AG09309 (cell line): Measurements from ENCODE around the gene TUBB4B.

Source experiments
- DNase-seq: peaks from one replicate; pipeline ENCODE4 v3.0.0-alpha.2; 2010; ENCODE audit warnings: low read depth
- H3K4me3 ChIP-seq: 2 replicates; pipeline ENCODE4 v1.5.1; 2011; ENCODE audit warnings: mild to moderate bottlenecking, low read depth, low read length, moderate library complexity; ENCODE audit not compliant: control insufficient read depth
- TF ChIP-seq, protein P1 (sequence below): IDR thresholded peaks from 2 replicates; pipeline ENCODE4 v1.5.1; 2011; ENCODE audit warnings: mild to moderate bottlenecking, low read depth, low read length, inconsistent platforms; ENCODE audit not compliant: insufficient read depth, control insufficient read depth; ENCODE audit errors: missing control alignments

Gene TUBB4B

DNA sequence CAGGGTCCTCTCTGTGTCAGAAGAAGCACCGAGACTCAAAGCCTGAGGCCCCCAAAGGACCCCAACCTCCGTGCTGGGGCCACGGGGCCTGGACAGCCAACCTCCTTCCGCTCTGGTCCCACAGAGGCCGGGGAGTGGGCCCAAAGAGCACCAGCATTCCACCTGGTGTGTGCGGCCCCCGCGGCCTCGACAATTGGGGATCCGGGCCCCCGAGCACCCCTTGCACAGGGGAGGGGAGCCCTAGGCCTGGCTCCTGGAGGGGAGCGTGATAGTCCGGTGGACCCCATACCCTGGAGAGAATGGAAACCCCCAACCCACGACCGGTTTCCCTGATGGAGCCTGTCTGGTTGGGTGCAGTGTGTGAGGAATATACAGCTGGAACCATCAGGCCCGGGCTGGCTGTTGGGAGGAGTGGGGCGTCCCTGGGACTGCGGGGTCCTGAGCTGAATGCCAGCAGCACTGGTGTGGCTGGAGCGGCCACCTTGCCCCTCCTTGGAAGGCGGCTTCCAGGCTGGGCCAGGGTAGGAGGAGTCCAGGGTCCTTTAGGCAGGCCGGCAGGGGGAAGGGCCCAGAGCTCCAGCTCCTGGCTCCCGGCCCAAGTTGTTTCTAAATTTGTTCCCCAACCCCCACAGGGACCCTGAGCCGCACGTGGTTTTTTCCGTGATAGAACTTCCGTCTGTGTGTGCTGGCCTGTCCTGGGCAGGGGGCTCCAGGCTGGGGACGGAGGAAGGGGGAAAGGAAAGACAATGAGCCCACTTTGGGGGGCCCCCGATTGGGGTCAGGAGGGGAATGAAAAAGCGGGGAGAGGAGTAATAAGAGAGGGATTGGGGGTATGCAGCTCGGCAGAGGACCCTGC is 35.6 kb downstream of the TUBB4B start:
- TF ChIP-seq, protein P1, sequence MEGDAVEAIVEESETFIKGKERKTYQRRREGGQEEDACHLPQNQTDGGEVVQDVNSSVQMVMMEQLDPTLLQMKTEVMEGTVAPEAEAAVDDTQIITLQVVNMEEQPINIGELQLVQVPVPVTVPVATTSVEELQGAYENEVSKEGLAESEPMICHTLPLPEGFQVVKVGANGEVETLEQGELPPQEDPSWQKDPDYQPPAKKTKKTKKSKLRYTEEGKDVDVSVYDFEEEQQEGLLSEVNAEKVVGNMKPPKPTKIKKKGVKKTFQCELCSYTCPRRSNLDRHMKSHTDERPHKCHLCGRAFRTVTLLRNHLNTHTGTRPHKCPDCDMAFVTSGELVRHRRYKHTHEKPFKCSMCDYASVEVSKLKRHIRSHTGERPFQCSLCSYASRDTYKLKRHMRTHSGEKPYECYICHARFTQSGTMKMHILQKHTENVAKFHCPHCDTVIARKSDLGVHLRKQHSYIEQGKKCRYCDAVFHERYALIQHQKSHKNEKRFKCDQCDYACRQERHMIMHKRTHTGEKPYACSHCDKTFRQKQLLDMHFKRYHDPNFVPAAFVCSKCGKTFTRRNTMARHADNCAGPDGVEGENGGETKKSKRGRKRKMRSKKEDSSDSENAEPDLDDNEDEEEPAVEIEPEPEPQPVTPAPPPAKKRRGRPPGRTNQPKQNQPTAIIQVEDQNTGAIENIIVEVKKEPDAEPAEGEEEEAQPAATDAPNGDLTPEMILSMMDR, result no peak
- DNase-seq, result no peak
- peak overlapping the region; percentile 87 for H3K4me3 ChIP-seq

DNA sequence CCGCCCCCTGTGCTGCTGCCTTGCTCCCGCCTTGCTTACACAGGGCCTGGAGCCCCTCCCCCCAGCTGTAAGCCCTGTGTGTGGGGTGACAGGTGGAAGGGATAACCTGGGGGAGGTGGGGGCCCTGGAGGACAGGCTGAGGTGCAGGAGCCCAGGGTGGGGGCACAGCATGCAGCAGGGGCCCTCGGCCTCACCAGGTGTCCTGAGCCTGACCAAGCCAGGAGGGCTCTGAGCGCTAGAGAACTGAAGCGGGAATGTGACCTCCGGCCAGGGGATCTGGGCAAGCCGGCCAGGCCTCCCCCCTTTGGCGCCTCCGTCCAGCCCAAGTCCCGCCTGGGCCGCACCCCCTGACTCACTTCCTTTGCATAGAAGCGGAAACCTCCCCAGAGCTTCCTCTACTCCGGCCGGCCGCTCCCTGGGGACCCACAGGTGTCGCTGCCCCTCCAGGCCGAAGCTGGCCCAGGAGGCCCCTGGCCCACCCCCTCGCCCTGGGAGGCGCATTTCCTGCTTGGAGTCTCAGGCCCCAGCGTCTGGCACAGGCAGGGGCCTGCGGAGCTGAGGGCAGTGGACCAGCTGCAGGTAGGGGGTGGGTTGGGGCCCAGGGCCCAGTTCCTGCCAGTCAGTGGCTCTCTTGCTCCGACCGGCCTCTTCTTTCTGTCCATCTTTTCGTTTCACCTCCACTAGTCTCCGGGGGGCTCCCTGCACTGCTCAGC is 36.4 kb downstream of the TUBB4B start, which contains the start of gene TOR4A:
TSS of gene TOR4A (plus strand) at position 398 of the 713 bp plus-strand sequence. CDS start 964 bp downstream, outside the sequence.
- no peak for DNase-seq
- peak within 1 kb of the TSS; percentile 87 for H3K4me3 ChIP-seq
- TF ChIP-seq, protein P1, result peak; percentile 39

DNA sequence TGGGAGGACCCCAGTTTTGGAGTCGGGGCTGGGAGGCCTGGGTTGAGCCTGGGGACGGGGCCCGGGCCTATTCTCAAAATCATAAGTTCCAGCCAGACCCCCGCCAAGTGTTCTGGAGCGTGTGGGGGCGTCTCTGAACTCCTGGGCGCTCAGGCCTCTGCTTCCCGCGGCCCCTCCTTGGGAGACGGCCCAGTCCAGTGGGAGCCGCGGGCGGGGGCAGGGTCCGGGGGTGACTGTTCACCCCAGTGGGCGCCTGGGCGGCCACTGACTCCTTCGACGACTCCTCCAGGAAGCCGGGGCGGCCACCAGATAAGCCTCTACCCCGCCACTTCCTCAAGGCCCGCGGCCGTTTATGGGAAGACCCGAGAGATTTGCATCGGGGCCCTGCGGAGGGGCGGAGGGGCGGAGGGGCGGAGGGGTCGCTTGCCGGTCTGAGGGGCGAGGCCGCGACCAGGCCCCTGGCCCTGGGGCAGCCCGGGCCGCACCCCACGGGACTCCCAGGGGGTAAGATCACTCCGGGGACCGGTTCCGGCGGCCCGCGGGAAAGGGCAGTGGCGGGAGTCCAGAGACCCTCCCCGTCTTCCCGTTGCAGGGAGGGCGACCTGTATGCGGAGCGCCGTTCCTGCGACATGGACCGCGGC is 37.1 kb downstream of the TUBB4B start:
- H3K4me3 ChIP-seq, result peak overlapping the region; percentile 87
- no peak for DNase-seq
- TF ChIP-seq, protein P1, result no peak

DNA sequence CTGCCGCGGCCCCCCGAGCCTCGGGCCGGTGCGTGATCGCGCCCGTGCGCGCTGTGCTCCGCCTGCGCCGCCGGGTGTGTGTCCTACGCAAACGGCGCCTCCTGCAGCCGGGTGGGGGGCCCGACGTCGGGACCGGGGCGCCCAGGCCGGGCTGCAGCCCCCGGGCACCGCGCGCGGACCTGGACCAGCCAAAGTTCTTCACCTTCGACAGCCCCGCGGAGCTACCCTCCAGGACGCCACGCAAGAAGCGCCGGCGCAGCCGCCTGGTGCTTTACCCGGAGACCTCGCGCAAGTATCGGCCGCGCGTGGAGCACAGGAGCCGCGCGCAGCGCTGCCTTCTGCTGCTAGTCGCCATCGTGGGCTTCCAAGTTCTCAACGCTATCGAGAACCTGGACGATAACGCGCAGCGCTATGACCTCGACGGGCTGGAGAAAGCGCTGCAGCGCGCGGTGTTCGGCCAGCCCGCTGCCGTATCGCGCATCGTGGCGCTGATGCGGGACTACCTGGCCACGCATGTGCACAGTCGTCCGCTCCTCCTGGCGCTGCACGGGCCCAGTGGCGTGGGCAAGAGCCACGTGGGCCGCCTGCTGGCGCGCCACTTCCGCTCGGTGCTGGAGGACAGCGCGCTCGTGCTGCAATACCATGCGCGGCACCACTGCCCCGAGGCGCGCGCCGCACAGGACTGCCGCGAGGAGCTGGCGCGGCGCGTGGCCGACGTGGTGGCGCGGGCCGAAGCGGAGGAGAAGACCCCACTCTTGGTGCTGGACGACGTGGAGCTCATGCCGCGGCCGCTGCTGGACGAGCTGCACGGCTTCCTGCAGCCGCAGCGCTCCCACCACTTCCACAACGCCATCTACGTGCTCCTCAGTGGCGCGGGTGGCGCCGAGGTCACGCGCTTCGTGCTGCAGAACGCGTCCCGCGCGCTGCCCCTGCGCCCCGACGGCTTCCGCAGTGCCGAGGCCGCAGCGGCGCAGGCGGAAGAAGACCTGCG is 37.9 kb downstream of the TUBB4B start:
- H3K4me3 ChIP-seq, result peak overlapping the region; percentile 87
- TF ChIP-seq, protein P1, result no peak
- no peak for DNase-seq

DNA sequence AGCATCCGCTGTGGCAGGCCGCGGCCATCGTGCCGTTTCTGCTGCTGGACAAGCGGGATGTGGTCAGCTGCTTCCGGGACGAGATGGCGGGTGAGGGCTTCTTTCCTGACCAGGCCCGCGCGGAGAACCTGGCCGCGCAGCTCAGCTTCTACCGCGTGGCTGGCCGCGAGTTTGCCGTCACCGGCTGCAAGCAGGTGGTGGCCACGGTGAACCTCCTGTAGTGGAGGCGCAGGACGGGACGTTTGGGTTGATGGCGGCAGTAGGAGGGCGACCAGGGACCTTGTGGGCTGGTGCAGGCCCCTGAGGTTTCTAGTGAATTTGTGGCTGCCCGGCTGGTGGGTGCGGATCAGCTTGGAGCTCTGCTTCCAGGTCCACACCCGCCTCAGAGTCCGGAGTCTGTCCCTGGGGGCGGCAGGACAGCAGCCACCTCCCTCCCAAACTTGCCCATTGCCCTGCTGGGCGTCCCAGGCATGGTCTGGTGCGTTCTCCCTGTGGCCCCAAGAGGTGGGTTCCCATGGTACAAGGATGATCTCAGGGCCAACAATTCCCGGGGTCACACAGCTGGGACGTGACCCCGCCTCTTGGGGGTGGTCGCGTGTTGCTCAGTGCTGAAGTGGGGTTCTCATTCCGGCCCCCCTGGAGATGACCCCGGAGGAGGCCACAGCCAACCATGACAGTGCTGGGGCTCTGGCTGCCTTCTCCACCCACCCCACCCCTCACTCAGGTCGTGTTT is 38.8 kb downstream of the TUBB4B start:
- no peak overlapping the region for H3K4me3 ChIP-seq
- TF ChIP-seq, protein P1, result no peak
- DNase-seq, result no peak
